HG02678 (cell line): ENCODE results near the gene ARHGAP28.

Source experiments
- ATAC-seq: cut with Tn5 transposase; IDR thresholded peaks from one replicate; pipeline ENCODE4 v1.9.1; 2021; ENCODE audit warnings: mild to moderate bottlenecking, moderate library complexity; ENCODE audit not compliant: unreplicated experiment

The ARHGAP28 gene

DNA sequence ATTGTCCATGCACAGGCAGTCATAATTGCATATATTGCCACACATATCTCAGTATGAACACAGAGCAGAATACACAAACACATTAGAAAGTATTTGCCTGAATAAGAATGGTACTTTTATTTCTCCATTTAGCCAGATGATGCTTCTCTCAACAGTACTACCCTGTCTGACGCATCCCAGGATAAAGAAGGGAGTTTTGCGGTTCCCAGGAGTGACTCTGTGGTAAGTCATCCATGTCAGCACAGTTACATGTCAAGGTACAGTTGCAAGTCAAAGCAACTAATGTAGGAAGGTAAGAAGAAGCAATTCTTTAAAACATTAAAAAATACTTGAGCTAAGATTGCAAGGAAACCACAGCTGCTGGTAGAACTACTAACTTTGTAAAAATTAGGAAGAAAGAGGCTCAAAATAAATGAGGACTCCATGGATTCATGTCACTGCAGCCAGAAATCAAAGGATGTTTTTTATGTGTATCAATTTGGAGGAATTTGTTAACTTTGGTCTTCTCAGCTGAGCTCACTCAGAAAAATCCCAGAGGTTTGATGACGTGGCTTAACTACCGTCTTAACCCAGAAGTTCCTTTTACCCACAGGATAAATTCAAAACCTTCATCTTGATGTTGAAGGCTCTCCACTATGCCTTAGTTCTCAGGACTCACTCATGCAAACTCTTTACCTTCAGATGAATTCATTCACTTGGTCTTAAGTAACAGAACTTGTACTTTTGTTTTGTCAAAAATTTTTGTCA lies 130.3 kb downstream of the ARHGAP28 start:
- no peak for ATAC-seq

DNA sequence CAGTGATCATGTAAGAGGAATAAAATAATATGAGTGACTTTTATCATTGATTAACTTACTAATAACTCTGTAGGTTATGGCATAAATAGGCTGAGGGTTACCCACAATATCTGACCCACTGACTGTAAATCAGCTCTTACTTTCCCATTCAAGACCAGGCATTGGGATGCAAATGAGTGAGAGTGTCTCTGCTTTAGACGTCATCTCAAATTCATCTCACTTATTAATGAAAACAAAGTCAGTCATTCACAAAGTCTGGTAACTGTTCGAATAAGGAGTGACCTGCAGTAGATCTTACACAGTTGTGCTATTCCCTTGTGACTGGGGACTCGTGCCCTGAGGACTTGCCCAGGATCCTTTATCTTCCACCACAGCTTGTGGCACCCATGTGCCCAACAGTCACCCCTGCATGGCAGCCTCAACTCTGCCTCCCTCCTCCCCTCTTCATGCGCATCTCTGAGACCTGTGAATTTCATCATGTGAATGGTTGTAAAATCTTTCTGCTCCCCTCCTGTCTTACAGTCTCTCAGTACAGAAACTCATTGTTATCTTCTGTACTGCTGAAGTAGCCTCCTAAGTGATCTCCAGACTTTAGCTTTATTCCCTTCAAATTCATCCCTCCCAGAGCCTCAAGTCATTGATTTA lies 131.4 kb downstream of the ARHGAP28 start:
- no peak for ATAC-seq

DNA sequence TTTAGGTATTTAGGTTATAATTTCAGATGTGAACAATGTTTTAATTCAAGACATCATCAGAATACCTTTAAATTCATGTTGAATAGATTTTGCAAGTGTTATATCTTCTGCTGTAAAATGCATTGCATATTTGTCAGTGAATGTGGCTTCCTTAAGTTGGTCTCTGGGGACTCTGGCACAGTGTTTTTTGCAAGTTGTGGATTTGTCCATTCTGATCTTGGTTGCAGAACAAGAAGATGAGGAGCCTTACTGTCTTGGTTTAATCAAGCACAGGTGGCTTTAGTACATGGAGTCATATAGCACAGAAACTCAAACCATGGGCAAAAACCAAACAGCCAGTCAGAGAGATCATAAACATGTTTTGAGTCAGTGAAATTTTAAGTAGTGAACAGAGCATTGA lies 135.7 kb downstream of the ARHGAP28 start:
- no peak for ATAC-seq

DNA sequence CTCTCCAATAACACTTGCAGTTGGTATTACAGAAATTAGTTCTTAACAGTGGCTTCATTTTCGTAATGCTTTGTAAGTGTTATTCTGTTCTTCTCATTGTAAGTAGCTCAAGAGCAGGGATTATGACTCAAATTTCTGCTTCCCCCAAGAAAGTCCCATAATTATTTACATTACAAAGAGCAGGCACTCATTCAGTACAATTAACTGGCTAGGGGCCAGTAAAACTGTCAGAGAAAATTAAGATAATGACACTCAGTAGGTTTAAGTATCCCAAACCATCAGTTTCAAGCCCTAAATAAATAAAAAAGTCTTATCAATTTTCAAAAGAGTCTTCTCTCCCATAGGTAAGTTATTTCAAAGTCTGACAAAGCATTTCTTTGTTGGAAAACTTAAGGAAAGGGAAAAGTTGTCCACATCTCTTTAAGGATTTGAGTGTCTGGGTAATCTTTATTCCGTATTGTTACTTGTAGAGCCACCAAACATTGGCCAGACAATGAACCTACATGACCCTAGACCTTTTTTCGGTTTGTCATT lies 137.1 kb downstream of the ARHGAP28 start:
- no peak for ATAC-seq

DNA sequence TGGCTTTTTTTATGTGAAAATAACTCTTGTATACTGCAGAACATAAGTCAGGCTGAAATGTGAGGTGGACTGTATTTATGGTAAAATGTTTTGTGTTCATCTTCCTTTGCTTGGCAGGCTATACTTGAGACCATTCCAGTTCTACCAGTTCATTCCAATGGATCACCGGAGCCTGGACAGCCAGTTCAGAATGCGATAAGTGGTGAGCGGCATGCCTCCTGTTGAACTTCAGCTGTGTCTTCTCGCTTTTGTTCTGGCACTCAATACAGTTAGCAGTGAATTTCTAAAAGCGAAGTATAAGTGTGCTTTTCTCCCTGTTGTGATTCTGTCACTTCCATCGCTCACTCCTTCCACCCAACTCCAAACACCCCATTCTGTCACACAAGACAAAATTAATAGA lies 138.5 kb downstream of the ARHGAP28 start:
- ATAC-seq: no peak

DNA sequence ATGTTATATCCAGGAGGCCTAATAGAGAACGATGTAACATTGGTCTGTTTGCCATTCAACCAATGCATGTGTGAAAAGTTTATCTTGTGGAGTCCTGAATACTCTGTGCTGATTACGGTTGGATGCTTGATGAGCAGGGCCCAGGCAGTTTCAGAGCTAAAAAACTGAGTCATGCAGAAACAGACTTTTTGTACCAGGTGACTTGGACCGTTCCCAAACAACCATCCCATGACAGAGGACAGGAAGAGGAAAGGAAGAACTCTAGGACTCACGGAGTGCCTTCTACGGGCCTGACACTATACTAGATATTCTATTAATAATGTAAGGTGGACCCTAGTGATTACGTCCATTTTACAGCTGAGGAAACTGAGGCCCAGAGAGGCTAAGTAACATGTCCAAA lies 142.1 kb downstream of the ARHGAP28 start:
- no peak for ATAC-seq

DNA sequence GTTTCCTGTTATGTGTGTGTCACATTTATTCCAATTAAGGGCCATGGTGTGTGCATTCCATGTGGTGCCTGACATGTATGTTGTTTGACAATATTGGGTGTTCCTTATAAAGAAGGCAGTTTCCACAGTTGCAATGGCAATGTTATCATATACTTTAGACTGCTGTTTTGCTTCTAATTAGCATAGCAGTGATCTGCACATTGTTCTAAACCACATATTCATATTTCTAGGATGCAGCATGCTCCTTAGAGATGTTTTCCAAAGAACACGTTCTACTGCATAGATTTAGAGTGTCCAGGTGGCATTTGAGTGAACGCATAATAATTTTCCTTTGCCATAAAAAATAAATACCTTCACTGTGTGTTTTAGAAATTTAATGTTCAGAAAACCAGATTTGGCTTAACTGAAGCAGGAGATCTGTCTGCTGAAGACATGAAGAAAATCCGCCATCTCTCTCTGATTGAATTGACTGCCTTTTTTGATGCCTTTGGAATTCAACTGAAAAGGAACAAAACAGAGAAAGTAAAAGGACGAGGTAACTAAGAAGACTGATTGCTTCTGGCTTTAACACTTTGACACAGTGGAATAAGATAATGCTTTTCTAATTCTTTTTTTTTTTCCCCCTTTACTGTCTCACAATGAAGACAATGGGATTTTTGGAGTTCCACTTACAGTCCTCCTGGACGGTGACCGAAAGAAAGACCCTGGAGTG lies 143.7 kb downstream of the ARHGAP28 start:
- ATAC-seq: no peak

DNA sequence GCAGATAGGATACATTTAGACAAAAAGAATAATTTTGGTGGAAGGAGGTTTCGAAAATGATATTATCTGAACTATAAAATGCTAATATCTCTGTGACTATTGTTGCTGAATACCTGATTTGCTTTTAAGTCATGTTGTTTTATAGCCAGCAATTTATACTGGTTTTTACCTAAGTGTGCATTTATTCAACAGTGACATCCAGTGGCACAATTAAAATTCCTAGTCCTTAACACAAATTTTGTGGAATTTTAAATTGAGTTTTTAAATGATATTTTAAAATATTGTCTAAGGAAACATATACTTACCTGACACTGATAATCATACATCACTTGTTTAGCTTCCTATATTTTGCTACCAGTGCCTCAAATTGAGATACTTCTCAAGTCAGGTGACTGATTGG lies 144.8 kb downstream of the ARHGAP28 start:
- ATAC-seq: no peak

DNA sequence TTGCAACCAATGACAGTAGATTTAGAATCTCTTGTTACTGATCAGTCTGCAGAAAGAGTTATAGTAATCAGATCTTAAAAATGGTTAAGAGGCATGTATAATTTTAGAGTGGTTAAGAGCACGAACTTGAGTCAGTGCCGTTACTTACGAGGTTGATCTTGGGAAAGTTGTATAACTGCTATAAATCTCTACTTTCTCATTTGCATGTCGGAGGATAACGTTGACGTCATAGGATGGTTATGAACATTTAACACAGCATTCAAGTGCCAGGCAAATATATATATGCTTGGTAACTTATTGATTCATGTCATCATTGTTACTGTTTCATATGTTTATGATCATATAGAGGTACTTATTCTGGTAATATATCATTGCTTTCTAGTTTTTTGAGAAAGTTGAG lies 146.2 kb downstream of the ARHGAP28 start:
- ATAC-seq: no peak

DNA sequence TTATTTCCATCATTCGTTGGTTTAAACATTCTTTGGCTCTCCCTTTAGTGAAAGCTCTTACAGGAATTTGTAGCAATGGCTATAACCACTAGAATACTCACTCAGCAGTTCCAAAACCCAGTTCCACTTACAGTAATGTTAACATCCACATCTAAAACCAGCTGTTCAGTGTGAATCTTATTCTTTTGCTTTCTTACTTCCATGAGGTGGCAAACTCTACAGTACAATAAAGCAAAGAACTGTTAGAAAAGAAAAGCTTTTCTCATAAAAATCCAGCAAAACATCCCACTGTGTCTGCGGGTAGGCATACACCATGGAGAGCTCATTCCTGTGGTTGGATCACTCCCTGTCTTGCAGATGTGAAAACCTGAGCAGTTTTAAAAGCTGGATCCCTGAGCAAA lies 147.1 kb downstream of the ARHGAP28 start:
- ATAC-seq: no peak

DNA sequence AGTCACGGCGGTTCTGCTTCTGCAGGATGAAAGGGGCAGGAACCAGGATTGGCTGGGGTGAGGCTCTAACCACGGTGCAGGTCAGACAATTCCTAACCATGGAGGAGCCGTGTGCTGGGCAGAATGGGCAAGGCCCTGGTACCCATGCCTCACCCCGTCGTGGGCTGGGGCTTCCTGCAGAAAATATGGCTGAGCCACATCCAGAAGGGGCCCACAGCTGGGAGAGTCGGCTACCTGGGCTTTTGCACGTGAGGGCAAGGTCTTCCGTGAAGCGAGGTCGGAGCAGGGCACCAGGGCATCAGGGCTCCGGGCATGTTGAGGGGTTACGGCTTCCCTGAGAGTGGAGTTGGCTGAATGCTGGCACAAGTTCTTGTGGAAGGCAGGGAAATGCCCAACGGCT lies 147.8 kb downstream of the ARHGAP28 start:
- ATAC-seq: no peak

DNA sequence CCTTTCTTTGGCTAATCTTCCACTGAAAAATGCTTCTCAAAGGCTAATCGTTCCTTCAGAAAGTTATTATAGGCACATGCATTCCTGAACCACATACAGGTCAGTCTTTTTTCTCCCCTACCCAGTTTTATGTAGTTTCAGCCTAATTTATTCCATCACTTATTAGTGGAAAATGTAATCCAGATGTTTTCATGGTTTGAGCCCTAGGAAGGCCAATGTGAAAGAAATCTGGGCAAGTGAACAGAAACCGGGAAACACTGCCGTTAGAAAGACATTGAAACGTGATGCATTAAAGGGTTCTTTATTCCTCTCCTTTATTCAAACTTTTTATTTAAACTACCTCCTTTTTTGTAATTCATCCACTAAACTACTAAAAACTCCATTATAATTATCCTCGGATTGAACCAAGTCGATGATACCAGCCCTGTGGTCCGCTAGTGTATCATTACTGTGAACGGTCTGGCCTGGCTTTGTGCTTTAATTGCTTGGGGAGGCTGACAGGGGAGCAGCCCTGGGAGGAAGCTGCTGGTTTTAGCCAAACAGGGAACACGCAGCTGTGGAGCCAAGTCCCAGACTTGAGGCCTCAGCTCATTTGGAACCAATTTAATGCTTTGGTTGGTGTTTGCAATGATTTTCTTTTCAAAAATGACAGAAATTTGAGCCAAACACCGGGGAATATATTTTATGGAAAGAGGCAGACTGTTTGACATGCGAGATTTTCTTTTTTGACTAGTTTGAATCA lies 149.2 kb downstream of the ARHGAP28 start:
- no peak for ATAC-seq

DNA sequence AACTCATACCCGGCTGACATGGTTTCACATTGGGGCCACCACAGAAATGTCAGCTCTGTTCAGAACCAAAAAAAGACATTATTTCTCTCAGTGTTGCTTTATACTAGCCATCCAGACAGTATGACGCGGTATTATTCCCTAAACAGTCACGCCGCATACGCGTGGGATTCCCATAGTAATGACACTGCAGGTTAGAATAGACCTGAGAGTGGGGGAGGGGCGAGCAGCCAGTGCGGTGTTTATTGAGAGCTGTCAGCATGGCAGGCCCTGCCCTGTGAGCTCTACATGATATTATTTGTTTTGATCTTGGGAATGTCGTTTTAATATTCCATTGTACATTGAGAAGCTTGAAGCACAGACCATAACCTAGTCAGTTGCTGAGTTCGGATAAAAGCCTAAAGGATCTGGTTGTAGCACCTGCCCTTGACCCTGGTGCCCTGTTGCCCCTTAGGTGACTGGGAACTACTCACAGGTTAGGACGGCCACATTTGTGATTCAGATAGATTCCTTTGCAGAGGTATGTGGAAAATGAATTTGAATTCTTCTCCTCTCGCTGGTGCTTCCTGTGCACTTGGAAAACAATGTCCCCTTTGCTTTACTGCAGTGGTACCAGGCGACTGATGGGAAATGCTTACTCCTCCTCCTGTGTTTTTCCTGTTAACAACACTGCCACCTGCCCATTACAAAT lies 150.1 kb downstream of the ARHGAP28 start:
- ATAC-seq: no peak

DNA sequence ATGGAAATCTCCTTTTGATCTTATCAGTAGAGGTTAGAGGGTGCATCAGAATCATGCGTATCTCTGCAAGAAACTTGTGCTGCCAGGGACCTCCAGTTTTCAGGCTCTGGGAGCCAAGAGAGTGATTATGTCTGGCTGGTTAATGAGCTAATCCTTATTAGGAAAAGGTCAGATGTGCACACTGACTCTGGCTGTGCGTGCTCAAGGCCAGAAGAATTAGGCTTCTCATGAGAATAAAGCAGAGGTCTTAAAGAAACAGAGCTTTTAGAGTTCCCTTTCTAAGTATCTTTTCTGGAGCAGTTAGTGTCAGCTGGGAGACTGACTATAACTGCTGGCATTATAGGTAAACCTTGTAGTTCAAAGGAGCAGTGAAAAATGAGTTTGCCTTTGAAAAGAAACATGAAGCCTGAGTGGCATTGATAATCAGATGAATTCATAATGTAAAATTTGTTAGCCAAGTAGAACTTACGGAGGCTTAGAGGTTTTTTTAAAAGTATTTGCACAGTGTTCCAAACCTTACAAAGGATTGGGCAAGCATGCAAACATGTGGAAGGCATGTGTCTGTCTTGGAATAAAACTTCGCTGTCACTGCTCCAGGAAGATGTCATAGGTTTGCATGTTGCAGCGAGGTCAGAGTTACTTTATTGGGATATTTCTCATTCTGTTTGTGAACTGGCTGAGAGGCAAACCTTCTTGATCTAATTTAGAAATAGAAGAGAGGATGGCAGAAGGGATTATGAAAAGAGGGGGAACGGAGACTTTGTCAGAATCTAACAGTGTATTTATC lies 151.7 kb downstream of the ARHGAP28 start:
- ATAC-seq: no peak

DNA sequence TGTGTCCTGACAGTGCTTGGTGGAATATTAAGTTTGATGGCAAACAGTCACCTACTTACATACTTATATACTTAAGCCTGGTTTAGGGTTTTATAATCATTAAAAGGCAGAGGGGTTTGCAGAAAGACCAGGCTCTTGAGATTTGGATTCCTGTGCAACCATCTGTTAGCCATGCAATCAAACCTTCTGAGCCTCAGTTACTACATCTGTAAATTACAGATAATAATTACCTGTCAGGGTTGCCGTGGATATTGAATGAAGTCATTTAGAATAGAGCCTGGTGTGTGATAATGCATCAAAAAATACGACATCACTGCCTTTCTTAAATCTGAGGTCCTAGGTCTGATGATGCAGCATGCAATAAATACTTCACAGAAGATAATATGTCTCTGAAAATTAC lies 152.9 kb downstream of the ARHGAP28 start:
- ATAC-seq: no peak

DNA sequence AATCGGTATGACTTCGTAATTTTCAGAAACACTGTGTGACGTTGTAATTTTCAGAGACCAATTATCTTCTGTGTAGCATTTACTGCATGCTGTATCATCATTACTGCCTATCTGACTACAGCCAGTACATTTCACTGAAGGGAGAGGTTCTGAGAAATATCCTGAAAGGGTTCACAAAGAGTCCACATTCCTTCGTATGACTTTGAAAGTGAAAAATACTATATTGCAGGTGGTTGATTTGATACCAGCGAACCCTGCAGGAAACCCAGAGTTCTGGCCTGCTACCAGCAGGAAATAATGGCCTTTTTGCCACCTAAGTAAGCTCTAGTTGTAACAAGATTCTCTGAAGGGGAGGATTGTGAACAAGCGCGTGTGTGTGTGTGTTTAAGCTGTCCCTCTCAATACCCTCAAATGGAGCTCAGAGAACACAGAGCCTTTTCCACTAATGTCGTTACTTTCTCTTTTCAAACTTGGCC lies 155.5 kb downstream of the ARHGAP28 start:
- no peak for ATAC-seq

DNA sequence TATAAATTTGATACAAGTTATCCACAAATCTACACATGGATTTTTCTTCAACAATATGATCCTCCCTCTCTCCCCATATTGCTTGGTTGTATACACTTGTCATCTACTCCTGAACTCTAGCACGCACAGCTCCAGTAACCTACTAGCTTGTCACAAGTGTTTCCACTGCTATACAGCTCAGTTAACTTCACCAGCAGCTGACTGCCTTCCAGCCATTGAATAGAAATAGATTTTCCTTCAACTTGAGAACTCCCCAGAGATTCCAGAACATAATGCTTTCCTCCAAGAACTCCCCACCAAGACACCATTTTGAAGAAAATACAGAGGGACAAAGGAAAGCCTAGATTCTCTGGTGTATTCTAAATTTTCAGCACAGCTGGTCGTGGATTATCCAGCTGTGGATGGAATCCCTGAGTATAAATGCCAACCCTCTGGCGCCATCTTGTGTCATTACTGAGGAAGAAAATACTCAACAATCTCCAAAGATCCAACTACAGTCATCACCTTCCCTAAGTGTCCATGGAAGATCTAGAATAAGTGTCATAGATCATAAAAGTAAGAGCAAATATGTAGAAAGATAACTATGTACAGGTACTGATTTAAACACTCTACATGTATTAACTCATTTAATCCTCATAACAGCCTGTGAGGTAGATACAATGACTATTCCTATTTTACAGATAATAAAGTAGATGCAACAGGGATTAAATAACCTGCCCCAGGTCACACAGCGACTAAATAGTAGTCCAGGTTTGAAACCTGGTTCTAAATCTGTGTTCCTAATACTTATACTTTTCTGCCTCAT lies 156.7 kb downstream of the ARHGAP28 start:
- no peak for ATAC-seq

DNA sequence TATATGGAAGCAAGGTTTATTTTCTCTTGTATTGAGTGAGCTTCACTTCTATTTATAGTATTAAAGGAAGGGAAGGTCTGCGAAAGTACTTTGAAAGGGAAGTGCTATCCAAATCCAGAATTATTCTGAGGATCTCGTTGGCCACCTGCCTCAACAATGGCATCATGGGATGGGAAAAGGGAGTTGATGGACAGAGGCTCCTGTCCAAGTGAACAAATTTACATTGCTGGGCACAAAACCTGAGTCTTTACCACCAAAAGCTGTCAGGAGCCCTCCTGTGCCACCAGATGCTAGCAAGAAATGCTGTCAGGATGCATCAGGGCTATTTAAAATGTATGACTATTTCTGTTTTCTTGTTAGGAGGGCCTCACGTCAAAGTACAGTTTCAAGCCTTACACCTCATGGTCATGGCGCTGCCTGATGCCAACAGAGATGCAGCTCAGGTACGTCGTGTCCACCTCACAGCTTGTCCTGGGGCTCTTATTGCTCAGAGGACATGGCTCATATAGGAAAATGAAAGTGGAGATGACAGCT lies 157.3 kb downstream of the ARHGAP28 start:
- no peak for ATAC-seq

DNA sequence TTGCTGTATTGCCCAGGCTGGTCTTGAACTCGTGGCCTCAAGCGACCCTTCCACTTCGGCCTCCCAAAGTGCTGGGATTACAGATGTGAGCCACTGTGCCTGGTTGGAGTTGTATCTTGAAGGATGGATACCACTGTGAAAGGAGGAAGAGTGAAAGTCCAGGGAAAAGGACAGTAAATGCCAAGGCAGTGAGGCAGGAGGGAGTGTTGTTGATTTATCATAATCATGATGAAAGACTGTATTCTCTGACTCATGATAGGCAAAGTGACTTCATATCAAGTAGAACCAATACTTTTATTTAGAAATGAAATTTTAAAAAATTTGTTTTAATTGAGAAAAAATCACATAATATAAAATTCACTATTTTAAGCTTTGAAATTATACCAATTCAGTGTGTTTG lies 162.3 kb downstream of the ARHGAP28 start:
- ATAC-seq: no peak
